Measurements from ENCODE around the gene RIT1.

GRCh38 chr1:155877945-155878344 is 33.2 kb downstream of the RIT1 start:
- no peak for TF ChIP-seq CTCF (conservative IDR thresholded peaks at IDR 0.05; ENCODE audit: low read length)
- TF ChIP-seq EZH2phosphoT487 (IDR thresholded peaks at IDR 0.05; ENCODE audit: borderline replicate concordance): no peak
